HG02759 (cell line): ENCODE measurements around the gene CDON.
"Not testable (repeated sequence)": the region's sequence is repeated elsewhere in the genome, so short reads cannot be mapped to it uniquely, and the experiment has no call there.

Experiments used
- ATAC-seq: cut with Tn5 transposase; IDR thresholded peaks from one replicate; pipeline ENCODE4 v1.9.1; 2021; ENCODE audit warnings: mild to moderate bottlenecking, moderate library complexity; ENCODE audit not compliant: unreplicated experiment

The CDON gene

GRCh38 chr11:125995313-125995712 lies 67.4 kb downstream of the CDON start:
- ATAC-seq, result peak; percentile 84

GRCh38 chr11:125994509-125994908 lies 68.2 kb downstream of the CDON start:
- no peak for ATAC-seq

GRCh38 chr11:125992893-125993292 lies 69.8 kb downstream of the CDON start:
- ATAC-seq, result no peak

GRCh38 chr11:125990244-125990643 lies 72.4 kb downstream of the CDON start:
- ATAC-seq, result no peak

- ATAC-seq, result no peak
These were observed 75.5 kb downstream of the CDON start for GRCh38 chr11:125987066-125987641.

- not testable (repeated sequence) for ATAC-seq
These were observed 76.7 kb downstream of the CDON start for GRCh38 chr11:125985956-125986355.

GRCh38 chr11:125982348-125982730 lies 80.3 kb downstream of the CDON start:
- ATAC-seq, result no peak

- no peak for ATAC-seq
These were observed 82.2 kb downstream of the CDON start for GRCh38 chr11:125980436-125980835.

- ATAC-seq, result no peak
These were observed 83.2 kb downstream of the CDON start for GRCh38 chr11:125979511-125979910.

- no peak for ATAC-seq
These were observed 83.8 kb downstream of the CDON start for GRCh38 chr11:125978778-125979407.

- ATAC-seq, result no peak
These were observed 84.4 kb downstream of the CDON start for GRCh38 chr11:125978181-125978716.

GRCh38 chr11:125977333-125977732 lies 85.3 kb downstream of the CDON start:
- ATAC-seq, result no peak

- ATAC-seq, result no peak
These were observed 86.5 kb downstream of the CDON start for GRCh38 chr11:125976156-125976555.

- no peak for ATAC-seq
These were observed 87.0 kb downstream of the CDON start for GRCh38 chr11:125975634-125976033.

GRCh38 chr11:125974284-125974683 lies 88.4 kb downstream of the CDON start:
- ATAC-seq, result no peak

- ATAC-seq, result no peak
These were observed 91.0 kb downstream of the CDON start for GRCh38 chr11:125971618-125972017.

- no peak for ATAC-seq
These were observed 94.3 kb downstream of the CDON start for GRCh38 chr11:125968354-125968753.

- no peak for ATAC-seq
These were observed 95.2 kb downstream of the CDON start for GRCh38 chr11:125967515-125967914.

GRCh38 chr11:125960771-125961170 lies 101.9 kb downstream of the CDON start:
- no peak for ATAC-seq

- no peak for ATAC-seq
These were observed 102.7 kb downstream of the CDON start for GRCh38 chr11:125959931-125960330.

GRCh38 chr11:125959511-125959910 lies 103.2 kb downstream of the CDON start:
- ATAC-seq, result no peak

GRCh38 chr11:125958872-125959400 lies 103.7 kb downstream of the CDON start:
- no peak for ATAC-seq
